NT2/D1 (cell line): ENCODE results near the gene ELMO1.

ENCODE experiments used
- YY1 ChIP-seq: IDR thresholded peaks from 2 replicates; pipeline ENCODE4 v1.6.1; 2011; ENCODE audit not compliant: insufficient read length, insufficient read depth
- ZNF274 ChIP-seq: IDR thresholded peaks from 2 replicates; pipeline ENCODE4 v1.6.1; 2011; ENCODE audit warnings: mild to moderate bottlenecking, low read depth, low read length

DNA sequence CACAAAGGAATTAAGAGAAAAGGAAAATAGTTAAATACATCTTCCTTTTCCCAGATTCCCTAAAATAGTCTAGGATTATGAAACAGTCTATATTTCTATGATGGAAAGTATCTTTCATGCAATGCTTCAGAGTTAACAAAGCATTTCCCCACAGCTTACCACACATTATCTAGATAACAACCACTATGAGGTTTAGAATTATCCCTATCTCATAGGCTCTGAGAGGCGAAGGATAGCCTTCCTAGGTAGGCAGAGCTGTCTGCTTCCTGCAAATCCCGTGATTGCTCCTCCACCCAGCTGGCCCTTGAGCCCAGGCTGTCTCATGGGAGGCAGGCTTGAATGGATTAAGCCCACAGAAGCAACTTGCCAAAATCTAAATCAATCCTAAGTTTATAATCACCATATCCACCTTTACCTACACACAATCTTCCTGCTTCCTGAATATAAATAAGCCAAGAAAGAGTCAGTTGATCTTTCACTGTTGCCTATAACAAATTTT lies 402.9 kb downstream of the ELMO1 start:
- TF ChIP-seq YY1, result no peak
- TF ChIP-seq ZNF274, result no peak
